Activated naive CD4-positive, alpha-beta T cell treated with anti-CD3 and anti-CD28 coated beads, Interleukin-2, amount 50 U/mL, for 24 hours (primary cell): Measurements from ENCODE around the gene CDKAL1.

ENCODE experiments used
- H3K27ac Mint-ChIP-seq: one replicate; pipeline ENCODE4 v1.8.0; 2021; ENCODE audit warnings: mild to moderate bottlenecking, mixed read lengths
- H3K27me3 Mint-ChIP-seq: one replicate; pipeline ENCODE4 v1.8.0; 2021; ENCODE audit warnings: mixed read lengths
- H3K36me3 Mint-ChIP-seq: one replicate; pipeline ENCODE4 v1.8.0; 2021; ENCODE audit warnings: mixed read lengths
- H3K4me1 Mint-ChIP-seq: one replicate; pipeline ENCODE4 v1.8.0; 2021; ENCODE audit warnings: mixed read lengths
- H3K4me3 Mint-ChIP-seq: one replicate; pipeline ENCODE4 v1.8.0; 2021; ENCODE audit warnings: mild to moderate bottlenecking, mixed read lengths
- H3K9me3 Mint-ChIP-seq: one replicate; pipeline ENCODE4 v1.8.0; 2021; ENCODE audit warnings: mixed read lengths

Gene CDKAL1

DNA sequence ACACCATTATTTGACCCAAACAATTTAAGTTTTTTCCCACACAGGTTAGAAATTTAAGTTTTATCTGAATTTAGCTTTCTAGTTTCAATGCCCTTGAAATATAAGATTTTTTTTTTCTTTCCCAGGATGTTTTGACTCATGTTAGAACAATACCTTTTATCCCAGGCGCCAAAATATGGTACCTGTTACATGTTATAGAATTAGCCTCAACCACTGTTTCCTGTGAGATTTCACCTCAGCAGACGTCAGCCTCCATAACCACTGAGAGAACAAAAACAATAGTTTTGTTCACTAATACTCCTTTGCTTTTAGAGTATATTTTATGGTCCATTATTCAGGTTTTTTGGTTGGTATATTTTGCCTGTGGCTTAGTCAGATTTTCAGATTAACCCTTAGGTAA, 302.9 kb downstream of the CDKAL1 start:
- no peaks in the 10 kb centered on the region for H3K27me3 Mint-ChIP-seq
- H3K4me3 Mint-ChIP-seq: no peak overlapping the region
- peaks cover 60% of the 10 kb centered on the region for H3K4me1 Mint-ChIP-seq
- H3K27ac Mint-ChIP-seq: no peak overlapping the region
- no peaks in the 10 kb centered on the region for H3K9me3 Mint-ChIP-seq
- peaks cover 11% of the 10 kb centered on the region for H3K36me3 Mint-ChIP-seq

DNA sequence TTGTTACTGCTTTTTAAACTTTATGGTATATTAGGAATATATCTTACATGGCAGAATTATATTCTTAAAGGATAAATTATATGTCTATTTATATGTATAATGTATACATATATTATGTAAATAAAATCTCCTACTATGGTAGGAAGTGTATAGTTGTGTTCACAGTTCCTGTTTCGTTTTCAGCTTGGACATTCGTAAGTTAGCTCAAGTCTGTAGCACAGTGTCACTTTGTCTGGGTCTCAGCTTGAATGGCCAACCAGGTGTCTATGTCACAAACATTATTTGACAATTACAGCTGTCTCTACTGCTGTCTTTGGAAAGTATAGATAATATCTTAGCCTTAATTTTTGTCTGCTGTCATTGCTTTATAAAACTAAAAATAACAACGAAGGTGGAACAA, 303.9 kb downstream of the CDKAL1 start:
- H3K4me3 Mint-ChIP-seq: no peak overlapping the region
- H3K4me1 Mint-ChIP-seq: peaks cover 54% of the 10 kb centered on the region
- no peak overlapping the region for H3K27ac Mint-ChIP-seq
- H3K9me3 Mint-ChIP-seq: no peaks in the 10 kb centered on the region
- H3K27me3 Mint-ChIP-seq: no peaks in the 10 kb centered on the region
- H3K36me3 Mint-ChIP-seq: peaks cover 11% of the 10 kb centered on the region

DNA sequence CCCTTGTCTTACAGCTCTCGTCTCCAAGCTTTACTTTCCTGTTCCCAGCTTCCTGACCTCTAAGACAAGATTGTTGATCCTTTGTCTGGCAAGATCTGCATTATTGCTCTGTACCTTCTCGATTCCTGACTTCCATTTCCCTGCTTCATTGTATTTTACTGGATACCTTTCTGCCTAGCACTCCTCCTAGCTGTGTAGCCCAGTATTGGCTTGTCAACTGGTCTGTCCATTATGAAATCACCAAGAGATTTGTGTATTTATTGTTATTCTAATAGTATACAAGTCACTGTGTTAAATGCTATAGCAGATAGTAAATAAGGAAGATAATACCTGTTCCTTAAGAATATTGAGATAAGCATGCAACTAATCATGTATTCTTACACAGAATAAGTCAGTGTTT, 305.4 kb downstream of the CDKAL1 start:
- no peaks in the 10 kb centered on the region for H3K9me3 Mint-ChIP-seq
- peaks cover 39% of the 10 kb centered on the region for H3K4me1 Mint-ChIP-seq
- peaks cover 12% of the 10 kb centered on the region for H3K36me3 Mint-ChIP-seq
- H3K4me3 Mint-ChIP-seq: no peak overlapping the region
- H3K27me3 Mint-ChIP-seq: no peaks in the 10 kb centered on the region
- H3K27ac Mint-ChIP-seq: no peak overlapping the region

DNA sequence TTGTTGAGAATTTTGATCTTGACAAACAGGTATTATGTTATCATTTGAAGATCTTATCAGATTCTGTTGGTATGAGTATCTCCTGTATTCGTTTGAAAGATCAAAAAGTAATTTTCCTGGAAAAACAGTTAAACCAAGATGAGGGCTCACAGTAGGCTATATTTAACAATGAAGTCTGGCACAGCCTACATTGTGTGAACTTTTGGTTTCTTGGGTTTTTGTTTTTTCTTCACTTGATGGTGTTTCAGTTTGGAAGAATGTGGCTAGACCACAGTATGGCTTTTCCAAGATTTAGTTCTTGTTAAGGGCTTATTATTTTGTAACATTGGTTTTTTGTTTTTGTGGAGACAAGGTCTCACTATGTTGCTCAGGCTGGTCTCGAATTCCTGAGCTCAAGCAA, 306.4 kb downstream of the CDKAL1 start:
- Mint-ChIP-seq H3K36me3 (peaks cover 11% of the 10 kb centered on the region), H3K27ac (no peak overlapping the region), H3K4me3 (no peak overlapping the region), H3K9me3 (no peaks in the 10 kb centered on the region), H3K4me1 (peaks cover 34% of the 10 kb centered on the region), H3K27me3 (no peaks in the 10 kb centered on the region)

DNA sequence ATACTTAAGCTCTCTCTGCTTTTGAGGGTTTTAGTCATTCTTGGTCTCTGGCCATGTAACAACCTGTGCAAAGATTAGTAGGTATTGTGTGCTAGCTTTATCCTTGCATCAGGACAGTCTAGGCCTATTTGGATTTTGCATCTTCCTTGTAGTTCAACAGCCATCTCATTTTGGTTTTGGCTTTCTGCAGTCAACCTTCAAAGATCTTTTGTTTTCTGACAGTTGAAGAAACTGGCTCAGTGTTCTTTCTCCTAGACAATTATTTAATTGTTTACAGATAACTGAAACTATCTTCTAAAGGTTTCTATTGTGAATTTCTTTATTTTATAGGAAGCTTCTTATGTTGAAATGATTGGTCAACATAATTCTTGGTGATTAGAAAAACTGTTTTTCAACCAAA, 307.5 kb downstream of the CDKAL1 start:
- Mint-ChIP-seq H3K36me3 (peaks cover 15% of the 10 kb centered on the region), H3K9me3 (no peaks in the 10 kb centered on the region), H3K27ac (no peak overlapping the region), H3K4me1 (peaks cover 22% of the 10 kb centered on the region), H3K4me3 (no peak overlapping the region), H3K27me3 (no peaks in the 10 kb centered on the region)

DNA sequence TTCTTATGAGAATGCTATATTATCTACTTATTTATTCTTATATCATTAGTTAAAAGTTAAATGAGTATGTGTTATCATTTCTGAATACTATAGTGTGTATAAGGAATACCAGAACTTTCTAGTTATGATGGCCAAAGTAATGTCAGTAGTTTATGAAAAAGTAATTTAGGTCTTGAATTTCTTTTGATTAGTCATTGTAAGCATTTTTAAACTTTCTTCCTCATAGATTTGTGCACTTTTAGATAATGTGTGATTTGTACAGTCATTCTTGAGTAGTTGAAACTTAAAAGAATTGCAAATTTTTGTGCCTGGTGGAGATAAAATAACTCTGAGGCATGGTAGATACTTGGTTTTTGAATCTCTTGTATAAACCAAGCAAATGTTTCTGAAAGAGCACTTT, 311.3 kb downstream of the CDKAL1 start:
- Mint-ChIP-seq H3K27ac (no peak overlapping the region), H3K4me1 (no peaks in the 10 kb centered on the region), H3K27me3 (no peaks in the 10 kb centered on the region), H3K9me3 (no peaks in the 10 kb centered on the region), H3K36me3 (peaks cover 18% of the 10 kb centered on the region), H3K4me3 (no peak overlapping the region)

DNA sequence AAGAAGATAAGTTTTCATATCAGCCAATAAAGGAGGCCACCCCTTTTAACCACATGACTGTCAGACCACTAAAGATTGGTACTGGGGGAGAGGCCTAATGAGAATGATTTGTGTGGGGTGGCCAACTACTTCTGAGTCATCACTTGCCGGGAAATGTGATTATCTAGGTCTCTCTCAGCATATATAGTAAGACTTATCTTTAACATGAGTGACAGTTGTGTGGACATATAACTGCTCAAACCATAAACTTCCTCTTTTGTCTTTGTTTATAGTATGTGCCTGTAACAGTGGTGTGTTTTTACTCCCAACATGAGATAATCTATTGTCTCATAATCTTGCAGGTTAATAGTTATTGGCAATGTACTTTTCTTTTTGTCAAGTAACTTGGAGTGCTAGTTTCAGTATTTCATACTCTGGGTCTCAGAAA, 312.4 kb downstream of the CDKAL1 start:
- H3K27ac Mint-ChIP-seq: no peak overlapping the region
- H3K36me3 Mint-ChIP-seq: peaks cover 20% of the 10 kb centered on the region
- no peaks in the 10 kb centered on the region for H3K9me3 Mint-ChIP-seq
- H3K27me3 Mint-ChIP-seq: no peaks in the 10 kb centered on the region
- H3K4me3 Mint-ChIP-seq: no peak overlapping the region
- H3K4me1 Mint-ChIP-seq: no peaks in the 10 kb centered on the region

DNA sequence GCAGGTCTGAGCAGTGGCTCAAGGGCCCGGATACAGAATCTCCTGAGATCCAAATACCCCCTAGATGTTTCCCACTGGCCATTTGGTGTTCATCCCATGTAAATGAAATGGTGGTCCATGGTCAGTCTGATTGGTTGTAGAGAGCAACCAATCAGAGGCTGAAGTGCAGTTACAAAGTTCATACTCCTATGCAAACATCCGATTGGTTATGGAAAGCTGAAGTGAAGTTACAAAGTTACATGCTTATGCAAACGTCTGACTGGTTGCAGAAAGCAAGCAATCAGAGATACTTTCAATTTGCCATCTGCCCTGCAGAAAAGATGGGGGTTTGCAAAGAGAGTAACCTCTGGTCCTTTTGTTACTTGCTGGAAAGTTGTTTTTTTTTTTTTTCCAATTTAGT, 313.6 kb downstream of the CDKAL1 start:
- H3K9me3 Mint-ChIP-seq: no peaks in the 10 kb centered on the region
- H3K27me3 Mint-ChIP-seq: no peaks in the 10 kb centered on the region
- no peaks in the 10 kb centered on the region for H3K4me1 Mint-ChIP-seq

DNA sequence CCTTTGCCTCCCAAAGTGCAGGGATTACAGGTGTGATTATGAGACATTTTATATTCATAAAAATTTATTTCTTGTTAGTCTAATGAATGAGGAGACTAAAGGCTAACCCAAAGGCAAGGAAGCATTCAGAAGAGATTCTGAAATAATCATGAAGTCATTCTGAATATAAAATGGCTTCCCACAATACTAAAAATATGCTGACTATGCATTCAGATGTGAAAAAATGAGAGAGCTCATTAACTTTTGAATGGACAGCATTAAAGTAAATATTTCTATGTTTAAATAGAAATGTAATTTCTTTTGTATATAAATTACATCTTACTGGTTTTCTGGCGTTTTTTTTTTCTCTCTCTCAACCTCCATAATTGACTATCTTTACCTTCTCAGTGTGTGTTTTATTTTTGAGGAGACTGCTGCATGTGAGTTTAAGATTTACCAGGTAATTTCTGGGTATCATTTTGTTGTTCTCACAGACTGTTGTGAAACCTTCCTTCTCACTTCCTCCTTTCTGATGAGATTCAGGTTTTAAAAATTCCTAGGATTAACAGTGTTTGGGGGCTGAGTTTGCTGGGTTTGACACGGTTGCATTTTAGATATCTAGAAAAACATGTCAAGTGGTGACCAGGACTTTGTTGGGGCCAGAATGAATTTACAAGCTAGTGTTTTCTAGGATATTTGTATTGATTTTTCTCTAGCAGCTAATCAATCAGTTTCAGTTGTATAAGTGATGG, 316.6 kb downstream of the CDKAL1 start:
- no peak overlapping the region for H3K4me3 Mint-ChIP-seq
- H3K27me3 Mint-ChIP-seq: no peaks in the 10 kb centered on the region
- H3K9me3 Mint-ChIP-seq: no peaks in the 10 kb centered on the region
- peaks cover 19% of the 10 kb centered on the region for H3K36me3 Mint-ChIP-seq
- H3K4me1 Mint-ChIP-seq: no peaks in the 10 kb centered on the region
- H3K27ac Mint-ChIP-seq: no peak overlapping the region

More for the DNA sequence above, 313.6 kb downstream of the CDKAL1 start:
- H3K4me3 Mint-ChIP-seq: no peak overlapping the region
- no peak overlapping the region for H3K27ac Mint-ChIP-seq
- peaks cover 20% of the 10 kb centered on the region for H3K36me3 Mint-ChIP-seq

DNA sequence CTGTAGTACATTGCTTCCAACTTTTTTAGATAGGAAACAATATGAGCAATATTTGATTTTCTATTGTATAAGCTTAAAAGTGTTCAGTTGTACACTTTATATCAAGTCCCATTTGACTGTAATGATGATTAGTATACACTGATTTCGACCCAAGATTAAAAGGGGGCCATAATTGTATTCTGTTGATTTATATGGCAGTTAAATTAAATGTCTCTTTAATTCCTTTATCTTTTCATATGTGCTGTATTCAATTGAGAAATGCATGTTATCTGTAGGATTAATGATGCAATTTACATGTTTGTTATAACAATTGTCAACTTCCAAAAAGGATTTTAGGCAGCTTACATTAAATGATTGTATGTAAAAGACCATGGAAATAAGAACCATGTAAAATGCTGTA, 317.5 kb downstream of the CDKAL1 start:
- Mint-ChIP-seq H3K9me3 (no peaks in the 10 kb centered on the region), H3K36me3 (peaks cover 14% of the 10 kb centered on the region), H3K27me3 (no peaks in the 10 kb centered on the region), H3K4me3 (no peak overlapping the region), H3K27ac (no peak overlapping the region), H3K4me1 (no peaks in the 10 kb centered on the region)

DNA sequence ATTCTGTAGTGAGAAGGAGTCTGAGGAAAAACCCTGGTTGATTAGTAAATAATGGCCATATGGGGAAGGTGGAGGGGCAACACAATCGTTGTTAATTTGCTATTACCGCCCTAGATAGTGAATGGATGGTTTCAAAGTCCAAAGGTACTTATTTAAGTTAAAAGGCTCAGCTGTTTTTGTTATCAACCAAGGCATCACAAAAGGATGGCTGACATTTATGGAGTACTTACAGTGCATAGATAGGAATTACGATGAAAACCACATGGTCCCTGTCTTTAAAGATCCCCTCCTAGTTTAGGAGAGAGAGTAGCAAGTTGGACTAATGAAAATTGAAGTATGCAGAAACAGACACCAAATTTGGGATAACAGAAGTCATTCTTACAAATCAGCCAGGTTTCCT, 319.6 kb downstream of the CDKAL1 start:
- no peaks in the 10 kb centered on the region for H3K4me1 Mint-ChIP-seq
- H3K4me3 Mint-ChIP-seq: no peak overlapping the region
- peaks cover 4% of the 10 kb centered on the region for H3K36me3 Mint-ChIP-seq
- H3K9me3 Mint-ChIP-seq: no peaks in the 10 kb centered on the region
- no peaks in the 10 kb centered on the region for H3K27me3 Mint-ChIP-seq
- no peak overlapping the region for H3K27ac Mint-ChIP-seq

DNA sequence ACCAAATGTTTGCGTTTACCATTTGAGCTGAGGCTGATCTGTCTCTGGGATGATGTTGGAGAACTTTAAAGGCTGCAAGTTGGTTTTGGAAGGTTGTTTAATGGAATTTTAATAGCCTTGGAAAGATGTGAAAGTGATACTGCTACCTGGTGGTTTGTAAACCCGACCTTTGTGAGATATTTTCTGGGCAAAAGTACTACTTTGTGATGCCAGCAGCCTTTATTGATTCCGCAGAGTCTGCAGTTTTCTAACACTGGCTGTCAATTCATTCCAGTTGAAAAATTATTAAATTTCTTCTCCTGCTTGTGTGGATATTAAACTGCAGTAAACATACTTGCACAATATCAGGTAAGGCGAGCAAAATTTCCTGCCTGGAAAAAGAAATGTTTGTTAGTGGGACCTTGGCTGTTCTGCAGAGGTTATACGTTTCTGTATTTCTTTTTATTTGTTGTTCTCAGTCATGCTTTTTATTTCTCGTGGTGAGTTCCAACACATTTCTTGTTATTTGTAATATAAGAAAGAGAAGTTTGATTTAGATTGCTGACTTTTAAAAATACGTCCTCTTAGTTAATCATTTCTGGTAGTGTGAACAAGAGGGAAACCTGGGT, 322.5 kb downstream of the CDKAL1 start:
- no peaks in the 10 kb centered on the region for H3K27me3 Mint-ChIP-seq
- H3K36me3 Mint-ChIP-seq: peaks cover 6% of the 10 kb centered on the region
- H3K4me3 Mint-ChIP-seq: no peak overlapping the region
- no peaks in the 10 kb centered on the region for H3K9me3 Mint-ChIP-seq
- H3K4me1 Mint-ChIP-seq: no peaks in the 10 kb centered on the region
- no peak overlapping the region for H3K27ac Mint-ChIP-seq

DNA sequence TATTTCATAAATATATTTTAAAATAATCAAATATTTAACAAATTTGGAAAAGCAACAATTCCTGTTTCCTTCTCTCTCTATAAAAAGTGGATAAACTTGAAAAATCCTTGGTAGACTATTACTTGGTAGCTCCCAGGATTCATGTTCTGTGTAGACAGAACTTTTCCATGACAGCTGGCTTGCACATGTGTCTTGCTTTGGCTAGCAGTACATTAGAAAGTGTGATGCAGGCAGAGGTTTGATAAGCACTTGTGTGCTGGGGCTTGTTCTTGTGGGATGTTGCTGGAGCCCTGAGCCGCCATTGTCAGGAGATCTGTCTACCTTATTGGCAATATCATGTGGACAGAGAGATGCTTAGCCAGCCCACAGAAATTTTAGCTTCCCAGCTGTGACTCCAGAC, 327.2 kb downstream of the CDKAL1 start:
- Mint-ChIP-seq H3K36me3 (peaks cover 7% of the 10 kb centered on the region), H3K27ac (no peak overlapping the region), H3K4me1 (no peaks in the 10 kb centered on the region), H3K27me3 (no peaks in the 10 kb centered on the region), H3K9me3 (no peaks in the 10 kb centered on the region), H3K4me3 (no peak overlapping the region)

DNA sequence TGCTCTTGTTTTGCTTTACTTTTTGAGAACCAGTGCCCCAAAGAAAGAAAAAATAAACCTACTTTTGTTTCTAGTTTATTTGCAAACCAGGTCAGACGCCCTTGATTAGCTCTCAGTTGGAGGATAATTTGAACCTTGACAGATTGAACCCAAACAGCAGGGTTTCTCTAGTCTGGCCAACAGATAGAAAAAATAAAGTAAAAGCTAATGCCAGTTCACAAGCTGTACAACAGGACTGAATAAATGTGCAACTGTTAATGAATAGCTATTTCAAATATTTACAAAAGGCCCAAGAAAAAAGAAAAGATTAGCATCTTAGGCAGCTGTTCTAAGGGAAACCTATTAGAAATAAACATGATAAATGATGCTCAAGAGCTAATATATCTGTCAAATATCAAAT, 331.8 kb downstream of the CDKAL1 start:
- H3K4me1 Mint-ChIP-seq: no peaks in the 10 kb centered on the region
- H3K27ac Mint-ChIP-seq: no peak overlapping the region

DNA sequence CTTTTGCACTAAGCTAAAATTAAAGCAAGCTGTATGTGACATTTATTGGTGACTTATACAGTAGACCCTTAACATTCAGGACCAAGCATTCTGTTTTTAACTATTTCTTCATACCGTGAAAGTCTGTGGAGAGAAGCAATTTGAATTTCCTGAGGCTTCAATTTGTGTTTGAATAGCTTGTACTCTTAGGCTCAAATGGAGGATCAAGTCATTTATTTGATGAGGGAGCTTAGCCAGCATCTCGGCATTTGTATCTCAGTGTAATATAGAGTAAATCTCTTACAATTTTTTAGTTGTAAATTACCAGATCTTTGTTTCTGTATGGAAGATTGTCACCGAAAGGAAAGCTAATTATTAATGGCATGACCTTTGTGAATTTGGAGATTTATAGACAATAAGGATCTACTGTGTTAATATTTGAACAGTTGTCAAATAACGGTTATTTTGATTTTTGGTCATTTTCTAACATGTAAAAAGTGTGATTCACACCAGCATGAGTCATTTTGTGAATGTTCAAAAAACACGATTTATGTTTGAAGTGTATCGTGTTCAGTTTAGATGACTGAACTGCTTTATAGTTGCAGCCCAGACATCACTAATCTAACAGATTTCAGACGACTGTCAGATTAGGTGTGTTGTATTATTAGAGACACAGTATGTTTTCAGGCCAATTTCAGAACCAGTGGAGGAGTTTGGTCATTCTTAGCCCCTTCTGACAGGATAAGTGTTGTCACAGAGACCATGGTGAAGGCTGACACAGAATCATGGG, 332.9 kb downstream of the CDKAL1 start:
- Mint-ChIP-seq H3K4me3 (no peak overlapping the region), H3K27me3 (no peaks in the 10 kb centered on the region), H3K27ac (no peak overlapping the region), H3K36me3 (peaks cover 12% of the 10 kb centered on the region), H3K4me1 (no peaks in the 10 kb centered on the region), H3K9me3 (peaks cover under 1% of the 10 kb centered on the region)

More for the DNA sequence above, 331.8 kb downstream of the CDKAL1 start:
- H3K4me3 Mint-ChIP-seq: no peak overlapping the region
- H3K36me3 Mint-ChIP-seq: peaks cover 11% of the 10 kb centered on the region
- H3K27me3 Mint-ChIP-seq: no peaks in the 10 kb centered on the region
- H3K9me3 Mint-ChIP-seq: no peaks in the 10 kb centered on the region
